Right ventricle myocardium superior (tissue), 1 donor: ENCODE measurements around the gene SLC35F1. TPM values are rescaled to one million over a fixed set of nuclear protein-coding genes. Genes with fewer than 3 reads are reported as not detected.

ENCODE experiments used
- ATAC-seq: fragments of 200-7000 bp; cut with Tn5 transposase; one replicate; pipeline ENCODE4 v1.9.1; 2020; ENCODE audit warnings: mild to moderate bottlenecking; ENCODE audit not compliant: poor library complexity
- DNase-seq: peaks from one replicate; pipeline ENCODE4 v3.0.0-alpha.2; 2020
- intact Hi-C: fragments of 100-400 bp; cut with DNase I; formaldehyde crosslinking; loops from one replicate; pipeline ENCODE4 v1.11.2; 2022
- total RNA-seq: library from RNA; stranded (reverse); fragmentation: NEBNext Ultra II Directional; extraction: Animal tissue kit (Norgen Biotek cat#: 25700); gene quantifications from one replicate; pipeline ENCODE4 v1.2.1, GENCODE V29; 2021
- donor health status: DM: no; HTN: yes; CAD: no; lungs with severe emphysema.

The SLC35F1 gene
- total RNA-seq, 1 donor from 2014 or later: 4.8 TPM

GRCh38 chr6:118356686-118357085 is 449.6 kb downstream of the SLC35F1 start:
- intact Hi-C loops: no loop called here
- ATAC-seq (no peak), DNase-seq (no peak)

Other genes with a start within 250 kb of the SLC35F1 start
- 13.3 TPM for gene NUS1, start 231.8 kb upstream of the SLC35F1 start, total RNA-seq